NAMALWA (cell line): ENCODE results near the gene DENND1A.

Source experiments
- DNase-seq: peaks from one replicate; pipeline ENCODE4 v3.0.0-alpha.2; 2015; ENCODE audit warnings: low spot score

DENND1A gene

DNA sequence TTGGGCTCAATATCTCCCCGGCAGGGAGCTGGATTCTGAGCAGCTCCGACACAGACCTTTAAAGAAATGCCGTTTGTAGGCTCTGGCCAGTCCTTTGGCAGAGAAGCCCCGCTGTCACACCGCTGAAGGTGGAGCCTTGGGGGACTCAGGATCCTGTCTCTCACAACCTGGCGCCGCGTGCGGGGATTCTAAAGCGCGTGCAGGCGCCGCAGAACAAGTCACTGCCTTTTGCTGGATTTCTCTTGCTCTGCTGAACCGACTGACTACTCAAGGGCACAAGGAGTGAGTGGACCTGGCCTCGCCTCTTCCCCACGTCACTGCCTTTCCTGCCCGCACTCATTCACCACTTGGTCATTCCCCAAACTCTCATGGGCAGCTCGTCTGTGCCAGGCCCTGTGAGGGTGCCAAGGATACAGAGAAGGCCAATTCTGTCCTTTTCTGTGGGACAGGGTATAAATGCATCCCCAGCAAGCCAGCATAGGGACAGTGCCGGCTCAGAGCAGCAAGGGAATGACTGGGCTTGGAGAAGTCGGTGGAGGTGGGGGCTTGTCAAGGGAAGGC is 504.6 kb downstream of the DENND1A start:
- no peak for DNase-seq

DNA sequence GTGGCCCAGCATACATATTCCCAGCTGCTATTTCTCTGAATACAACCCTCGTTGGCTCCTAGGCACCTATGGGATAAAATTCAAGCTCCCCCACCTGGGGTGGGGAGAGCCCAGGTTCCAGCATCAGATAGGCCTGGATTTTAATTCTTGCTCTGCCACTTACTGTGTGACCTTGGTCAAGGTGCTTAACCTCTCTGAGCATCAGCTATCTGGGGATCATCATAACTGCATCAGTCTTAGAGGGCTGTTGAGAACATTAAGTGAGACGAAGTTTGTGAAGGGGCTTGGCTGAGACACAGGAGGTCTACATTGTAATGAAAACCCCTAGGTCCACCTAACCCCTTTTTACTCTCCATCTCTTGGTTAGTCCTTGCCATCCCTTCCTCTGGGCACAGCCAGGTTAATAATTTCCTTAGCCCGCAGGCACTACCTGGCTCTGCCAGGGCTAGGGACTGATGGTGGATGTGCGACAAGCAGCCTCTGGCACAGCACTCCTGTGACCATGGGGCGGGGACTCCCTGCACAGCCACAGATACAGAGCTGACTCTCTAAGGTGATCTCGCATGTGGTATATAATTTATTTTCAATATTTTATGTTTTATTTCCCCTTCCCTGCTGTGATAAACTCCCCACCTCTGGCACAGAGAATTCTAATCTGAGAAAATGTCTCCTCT is 505.2 kb downstream of the DENND1A start:
- DNase-seq, result no peak

DNA sequence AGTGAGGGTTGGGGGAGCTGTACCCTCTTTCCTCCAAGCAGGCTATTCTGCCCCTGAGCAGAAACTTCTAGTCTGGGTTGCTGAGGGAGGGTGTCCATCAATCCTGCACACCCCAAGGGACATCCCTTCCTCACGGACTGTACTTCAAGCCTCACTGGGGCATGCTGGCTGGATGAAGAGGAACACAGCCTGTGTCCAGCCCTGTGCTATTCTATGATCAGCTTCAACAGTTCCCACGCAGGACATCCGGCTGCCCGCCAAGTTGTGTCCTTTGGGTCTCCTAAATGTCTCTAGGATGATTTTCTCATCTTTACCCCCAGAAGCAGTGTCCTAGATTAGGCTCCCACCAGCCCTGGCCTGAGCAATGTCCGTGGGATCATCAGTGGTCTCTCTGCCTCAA is 505.8 kb downstream of the DENND1A start:
- DNase-seq, result no peak

DNA sequence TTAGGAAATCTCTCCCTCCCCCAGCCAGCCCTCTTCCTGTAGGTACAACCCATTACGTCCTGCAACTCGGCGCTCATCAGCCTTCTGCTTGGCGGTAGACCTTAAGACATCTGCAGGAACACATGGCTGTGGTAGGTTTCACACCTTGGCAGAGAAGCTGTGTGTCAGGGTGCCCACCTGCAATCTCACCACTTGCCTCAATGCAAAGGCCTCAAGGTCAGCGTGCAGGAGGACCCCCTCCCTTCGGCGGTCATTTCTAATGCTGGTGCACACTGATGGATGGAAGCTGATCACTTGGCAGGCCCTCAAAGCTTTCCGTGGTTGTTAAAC is 506.6 kb downstream of the DENND1A start:
- no peak for DNase-seq

DNA sequence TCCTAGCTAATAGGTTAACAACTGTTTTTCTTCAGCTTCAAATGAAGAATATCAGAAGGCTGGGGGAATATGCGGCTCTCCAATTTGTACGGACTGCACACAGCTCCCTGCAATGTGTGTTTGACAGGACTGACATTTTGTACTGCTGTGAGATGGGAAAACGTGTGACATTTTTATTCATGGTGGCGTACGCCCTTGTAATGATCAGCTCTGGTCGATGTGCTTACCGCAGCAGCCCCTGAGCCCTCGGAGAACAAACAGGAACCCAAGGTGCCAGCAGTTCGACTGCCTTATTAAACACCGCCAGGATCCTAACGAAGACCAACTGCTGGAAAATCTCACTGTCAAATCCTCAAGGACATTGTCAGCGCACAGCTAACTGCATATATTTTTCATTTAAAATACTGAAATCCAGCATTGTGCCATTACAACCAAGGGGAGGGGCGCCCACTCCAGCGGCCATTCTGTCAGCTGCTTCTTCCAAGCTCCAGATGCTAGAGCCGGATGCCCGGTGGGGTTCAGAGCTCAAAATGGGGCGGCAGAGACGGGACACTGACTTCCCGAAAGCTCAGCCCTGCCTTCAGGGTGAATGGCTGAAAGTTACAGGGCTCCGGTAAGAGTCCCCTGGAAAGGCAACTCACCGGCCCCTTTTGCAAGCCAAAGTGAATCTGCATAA is 507.2 kb downstream of the DENND1A start:
- no peak for DNase-seq

DNA sequence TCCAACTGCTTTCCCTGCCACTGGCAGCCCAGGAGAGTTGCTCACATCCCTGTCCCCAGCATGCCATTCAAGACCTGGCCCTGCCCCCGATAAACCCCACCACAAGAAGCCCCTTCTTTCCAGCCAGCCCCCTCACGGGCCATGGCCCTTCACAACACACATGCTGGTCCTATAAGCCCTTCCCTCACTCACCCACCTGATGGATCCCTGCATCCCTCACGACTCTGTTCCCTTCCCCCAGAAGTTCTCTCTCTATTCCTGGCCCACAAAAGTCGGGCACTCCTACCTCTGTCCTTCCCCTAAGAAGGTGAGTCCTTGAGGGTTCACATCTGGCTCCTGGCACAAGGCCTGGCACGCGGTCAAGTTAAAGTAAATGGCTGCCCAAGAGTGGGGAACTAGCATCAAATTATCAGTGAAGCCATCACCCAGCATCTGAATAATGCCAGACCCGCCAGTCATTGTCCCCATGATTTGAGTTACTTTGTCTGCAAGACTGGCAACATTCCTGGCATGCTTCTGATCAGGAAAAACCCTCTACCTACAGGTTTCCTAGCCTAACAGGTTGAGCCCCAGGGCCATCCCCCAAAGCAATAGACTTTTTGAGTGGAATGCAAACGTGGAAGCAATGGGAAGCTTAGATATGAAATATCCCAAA is 508.0 kb downstream of the DENND1A start:
- no peak for DNase-seq

DNA sequence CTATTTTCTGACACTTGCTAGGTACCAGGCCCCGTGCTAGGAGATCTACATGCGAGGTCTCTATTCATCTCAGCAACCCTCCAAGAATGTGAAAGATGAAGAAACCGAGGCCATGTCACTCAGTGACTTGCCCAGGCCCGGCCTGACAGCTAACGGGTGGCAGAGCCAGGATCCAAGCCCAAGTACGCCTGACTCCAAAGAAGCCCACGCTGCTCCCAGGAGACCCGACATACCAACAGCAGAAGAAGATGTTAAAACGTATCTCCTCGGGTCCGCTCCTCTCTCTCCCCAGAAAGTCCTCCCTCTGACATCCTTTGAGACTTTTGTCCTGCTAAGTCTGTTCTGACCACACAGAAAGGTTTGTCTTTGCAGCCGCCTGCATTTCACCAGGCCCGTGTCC is 508.7 kb downstream of the DENND1A start:
- DNase-seq, result no peak

DNA sequence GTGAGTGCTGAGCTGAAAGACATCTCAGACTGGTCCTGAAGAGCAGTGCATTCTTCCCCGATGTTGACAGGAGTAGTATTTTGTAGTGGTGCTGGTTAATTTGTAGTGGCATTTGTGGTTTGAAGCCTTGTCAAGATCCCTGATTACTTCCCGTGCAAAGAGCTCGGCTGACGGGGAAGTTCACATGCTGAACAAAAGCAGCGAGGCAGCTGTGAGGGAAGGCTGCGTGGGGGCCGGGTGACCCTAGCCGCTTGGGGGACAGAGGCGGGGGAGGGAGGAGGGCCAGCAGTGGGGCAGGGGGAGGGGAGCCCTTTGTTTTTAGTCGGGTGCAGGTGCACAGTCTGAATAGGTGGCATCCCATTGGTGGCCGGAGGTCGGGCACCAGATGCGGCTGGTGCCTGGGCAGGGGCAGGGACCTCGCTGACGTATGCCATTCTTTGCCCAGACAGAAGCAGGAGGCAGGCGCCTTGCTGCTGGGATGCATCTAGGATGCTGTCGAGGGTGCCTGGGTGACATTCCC is 509.3 kb downstream of the DENND1A start:
- no peak for DNase-seq

DNA sequence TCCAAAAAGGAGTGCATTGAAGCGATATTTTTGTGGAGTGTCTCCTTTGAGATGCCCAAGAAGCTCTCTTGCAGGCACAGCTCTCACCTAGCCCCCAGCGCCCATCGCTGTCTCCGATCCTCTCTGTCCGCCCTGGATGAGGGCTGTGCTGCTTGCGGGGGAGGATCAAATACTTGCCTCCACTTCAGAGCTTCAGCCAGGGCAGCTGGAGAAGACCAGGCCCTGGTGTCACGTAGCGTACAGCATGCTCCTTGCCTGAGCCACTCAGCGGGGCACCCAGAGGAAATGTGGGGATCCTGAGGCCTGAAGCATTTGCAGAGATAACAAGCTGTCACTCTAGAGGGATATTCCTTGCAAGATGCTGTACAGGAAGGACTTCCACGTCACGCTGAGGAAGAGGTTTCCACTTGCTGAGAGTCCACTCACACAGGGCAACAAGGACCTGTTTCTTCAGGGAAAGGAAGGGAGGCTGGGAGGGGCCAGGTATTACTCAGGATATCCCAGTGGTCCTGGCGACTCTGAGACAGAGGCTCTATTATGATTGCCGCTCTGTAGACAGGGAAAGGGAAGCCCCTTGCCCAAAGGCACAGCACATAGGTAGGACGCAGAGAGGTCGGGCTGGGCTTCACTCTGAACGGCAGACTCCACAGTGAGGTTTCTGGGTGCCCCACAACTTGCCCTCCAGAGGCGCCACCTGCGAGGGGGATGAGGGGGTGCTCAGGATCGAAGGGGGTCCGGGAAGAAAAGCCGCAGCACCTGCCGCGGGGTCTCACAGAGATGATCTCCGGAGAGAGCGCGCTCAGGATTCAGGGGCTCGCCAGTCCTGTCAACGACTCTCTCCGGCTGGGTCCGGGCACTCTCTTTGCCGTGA is 510.0 kb downstream of the DENND1A start:
- no peak for DNase-seq

DNA sequence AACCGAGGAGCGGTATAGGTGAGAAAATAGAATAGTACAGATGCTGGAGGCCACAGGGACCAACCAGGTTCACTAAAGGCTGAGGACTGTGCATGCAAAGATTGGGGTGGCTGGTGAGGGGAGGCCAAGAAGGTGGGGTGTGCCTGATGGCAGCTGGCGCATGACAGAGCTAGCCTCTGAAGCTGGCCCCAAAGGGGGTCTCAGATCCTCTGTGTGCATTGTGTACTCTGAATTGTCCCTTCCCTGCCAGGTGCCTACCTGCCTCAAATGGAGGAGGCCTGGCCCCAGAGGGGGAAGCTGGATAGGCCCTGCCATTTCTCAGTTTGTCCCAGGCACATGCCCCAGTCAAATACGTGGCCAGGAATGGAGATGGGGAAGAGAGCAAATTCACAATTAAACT is 510.8 kb downstream of the DENND1A start:
- no peak for DNase-seq

DNA sequence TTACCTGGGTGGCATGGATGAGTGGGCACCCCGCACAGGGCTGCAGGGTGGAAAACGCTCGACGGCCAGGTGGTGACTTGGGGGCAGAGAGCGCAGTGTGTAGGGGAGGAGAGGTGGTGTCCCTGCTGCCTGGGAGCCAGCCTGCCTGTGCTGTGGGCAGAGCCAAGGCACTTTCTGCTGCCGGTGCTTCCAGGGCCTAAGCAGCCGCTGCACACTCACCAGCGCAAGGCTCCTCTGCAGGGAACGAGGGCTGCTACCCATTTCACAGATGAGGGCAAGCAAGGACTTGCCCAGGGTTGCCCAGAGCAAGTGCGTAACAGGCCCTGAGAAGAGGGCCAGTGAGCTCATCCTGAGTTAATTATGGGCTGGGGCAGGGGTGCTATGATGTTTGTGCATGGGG is 511.4 kb downstream of the DENND1A start:
- DNase-seq, result no peak

DNA sequence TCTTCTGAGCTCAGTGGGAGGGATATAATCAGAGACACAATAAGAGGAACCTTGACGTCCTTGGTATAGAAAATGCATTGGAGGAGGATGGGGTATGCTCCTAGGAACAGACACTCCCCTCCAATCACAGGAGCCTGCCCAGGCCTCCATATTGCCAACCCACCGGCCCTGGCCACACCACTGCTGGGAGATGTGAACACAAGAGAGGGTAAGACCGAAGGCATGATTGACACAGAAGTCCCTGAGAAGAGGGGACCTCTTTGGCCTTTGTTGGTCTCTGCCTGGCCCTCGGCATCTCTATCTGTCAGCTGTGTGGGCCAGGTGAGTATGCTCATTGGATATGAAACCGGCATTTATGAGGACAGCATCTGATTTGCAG is 511.9 kb downstream of the DENND1A start:
- DNase-seq, result no peak

DNA sequence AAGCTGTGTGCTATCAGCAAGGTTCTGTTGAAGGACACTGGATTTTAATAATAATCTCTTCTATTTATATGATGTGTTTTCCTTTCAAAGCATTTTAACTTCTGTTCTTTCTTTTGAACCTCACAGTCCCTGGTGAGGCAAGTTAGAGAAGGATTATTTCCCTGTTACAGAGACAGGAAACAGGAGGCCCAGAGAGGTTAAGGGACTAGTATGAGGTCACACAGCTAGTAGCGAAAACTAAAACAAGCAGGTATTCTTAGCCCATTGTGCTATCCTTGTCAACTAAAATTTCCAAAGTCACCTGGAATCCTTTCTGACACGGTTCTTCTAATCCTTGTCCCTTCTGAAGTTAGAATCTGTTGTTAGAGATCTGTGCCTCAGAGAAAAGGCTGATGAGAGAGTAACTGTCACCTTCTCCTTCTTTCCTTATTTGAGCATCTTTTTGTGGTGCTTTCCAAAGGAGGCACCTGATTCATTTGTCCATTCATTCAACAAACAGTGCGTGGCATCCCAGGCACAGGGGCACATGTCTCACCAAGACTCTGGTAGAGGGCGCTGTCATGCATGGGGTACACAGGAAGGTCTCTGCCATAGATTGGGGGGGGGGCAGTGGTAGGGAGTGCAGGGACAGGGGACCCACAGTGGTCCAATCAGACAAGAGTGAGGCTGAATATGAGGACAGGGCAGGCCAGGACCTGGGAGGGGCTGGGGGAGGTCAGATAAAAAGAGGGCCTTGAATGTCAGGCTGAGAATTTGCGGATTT is 512.5 kb downstream of the DENND1A start:
- DNase-seq, result no peak

DNA sequence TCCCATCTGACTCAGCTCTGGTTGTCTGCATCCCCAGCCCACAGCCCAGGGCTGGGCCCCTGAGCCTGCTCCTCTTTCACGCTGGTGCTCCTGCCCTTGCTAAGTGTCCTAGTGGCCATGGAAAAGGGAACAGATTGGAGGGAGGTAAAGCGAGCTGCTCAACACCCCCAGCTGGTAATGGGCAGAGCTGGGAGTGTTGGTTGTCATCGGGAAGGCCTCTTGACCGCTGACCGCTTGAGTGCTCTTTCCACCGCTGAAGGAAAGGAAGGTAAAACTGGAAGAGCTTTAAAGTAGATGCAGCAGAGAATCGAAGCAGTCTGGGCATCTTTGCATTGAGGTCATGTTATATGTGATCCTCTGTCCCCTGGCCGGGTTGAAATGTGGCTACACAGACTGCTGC is 513.8 kb downstream of the DENND1A start:
- DNase-seq, result no peak

DNA sequence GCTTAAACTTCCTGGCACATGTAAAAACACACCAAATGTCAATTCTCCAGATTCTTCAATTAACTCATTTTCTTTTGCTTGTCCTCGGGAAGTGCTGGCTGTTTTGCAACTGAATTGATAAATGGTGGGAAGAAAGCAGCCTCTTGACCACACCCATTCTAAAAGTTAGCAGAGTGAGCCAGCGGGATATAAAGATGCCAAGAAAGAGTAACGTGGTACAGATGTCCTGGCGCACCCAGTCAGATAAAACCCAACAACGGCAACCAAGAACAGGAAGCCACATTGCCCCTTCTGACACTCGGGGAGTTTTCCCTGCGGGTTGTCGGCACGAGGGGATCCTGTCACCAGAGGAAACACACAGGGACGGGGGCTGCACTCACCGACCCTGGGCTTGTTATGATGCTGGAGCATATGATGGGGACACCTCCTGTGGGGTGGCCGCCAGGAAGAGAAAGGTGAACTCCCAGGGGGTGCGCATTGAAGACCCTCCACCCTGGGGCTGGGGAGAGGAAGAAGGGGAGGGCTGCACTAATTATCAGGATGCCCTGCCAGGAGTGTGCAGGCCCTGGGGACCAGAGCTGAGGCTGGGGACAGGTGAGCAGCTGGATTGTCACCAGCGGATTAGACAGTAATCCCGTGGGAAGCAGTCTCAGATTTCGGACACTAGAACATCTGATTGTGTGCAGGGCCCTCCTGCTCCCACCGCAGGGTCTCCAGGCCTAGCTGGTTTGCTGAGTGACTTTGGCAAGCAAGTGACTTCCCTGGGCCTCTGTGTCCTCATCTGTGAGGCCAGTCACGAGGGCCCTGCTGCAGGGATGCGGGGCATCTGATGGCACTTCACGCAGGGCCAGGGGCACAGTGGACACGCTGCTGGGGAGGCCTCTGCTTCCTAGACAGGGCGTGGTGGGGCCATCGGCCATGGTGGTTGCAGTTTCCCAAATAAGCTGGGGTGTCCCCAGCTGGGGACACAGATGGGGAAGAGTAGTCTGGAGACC is 514.7 kb downstream of the DENND1A start:
- no peak for DNase-seq

DNA sequence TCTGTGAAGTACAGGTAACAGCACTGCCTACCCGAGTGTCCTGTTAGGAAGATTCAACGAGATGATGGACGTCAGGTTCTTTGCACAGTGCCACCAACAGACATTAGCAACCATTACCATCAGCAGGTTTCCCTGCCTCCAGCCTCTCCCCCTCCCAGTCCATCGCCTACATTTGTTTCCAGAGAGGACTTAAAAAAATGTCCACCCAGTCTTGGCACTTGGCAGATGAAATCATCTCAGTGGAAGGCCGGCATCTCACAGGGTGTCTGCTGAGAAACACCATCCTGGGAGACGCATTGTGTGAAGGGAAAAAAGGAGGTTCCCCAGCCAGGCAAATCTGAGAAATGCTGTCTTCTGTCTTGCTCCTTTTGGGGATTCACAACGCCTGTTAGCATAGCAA is 515.7 kb downstream of the DENND1A start:
- no peak for DNase-seq

DNA sequence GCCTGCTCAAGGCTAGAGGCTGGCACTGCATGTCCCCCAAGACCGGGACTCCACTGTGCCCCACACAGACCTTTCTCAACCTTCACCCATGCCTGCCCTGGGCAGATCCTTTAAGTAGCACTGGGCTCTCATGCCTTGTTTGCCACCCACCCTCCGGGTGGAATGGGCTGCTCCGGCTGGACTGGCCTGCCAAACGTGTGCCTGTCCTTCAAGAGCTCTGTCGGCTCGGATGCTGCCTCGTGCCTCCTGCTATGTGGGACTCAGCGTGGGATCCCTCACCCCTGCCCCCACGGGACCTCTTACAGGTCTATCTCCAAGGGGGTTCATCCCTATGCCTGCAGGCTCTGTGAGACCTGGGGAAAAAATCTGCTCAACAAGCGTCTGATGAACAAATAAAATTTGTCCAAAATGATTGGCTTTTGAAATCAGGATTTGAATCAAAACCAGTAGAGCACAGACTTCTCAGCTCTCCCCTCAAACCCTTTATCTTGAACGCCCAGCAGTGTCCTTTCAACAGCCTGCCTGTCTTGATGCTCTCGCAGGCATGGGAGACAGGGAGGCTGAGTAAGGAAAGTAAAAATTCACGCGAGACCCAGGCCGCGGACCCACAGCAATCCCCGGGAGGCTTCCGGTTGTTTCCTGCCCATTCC is 517.6 kb downstream of the DENND1A start:
- DNase-seq, result no peak

DNA sequence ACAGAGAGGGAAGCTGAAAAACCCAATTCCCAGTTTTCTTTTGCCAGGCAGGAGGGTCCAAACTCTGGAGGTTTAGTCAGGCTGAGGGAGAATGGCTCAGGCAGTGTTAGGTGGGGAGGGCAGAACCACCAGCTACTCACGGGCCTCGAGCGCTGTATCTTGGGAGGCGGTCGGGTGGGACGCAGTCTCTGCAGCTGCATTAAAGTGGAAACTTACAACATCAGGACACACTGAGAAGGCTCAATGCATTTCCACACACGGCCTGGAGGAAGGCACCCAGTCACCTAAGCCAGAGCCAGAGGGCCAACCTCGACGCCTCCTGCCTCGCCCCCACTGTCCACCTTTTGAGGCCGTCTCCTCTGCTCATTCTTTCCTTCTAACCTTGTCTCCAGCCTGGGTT is 518.3 kb downstream of the DENND1A start:
- no peak for DNase-seq

DNA sequence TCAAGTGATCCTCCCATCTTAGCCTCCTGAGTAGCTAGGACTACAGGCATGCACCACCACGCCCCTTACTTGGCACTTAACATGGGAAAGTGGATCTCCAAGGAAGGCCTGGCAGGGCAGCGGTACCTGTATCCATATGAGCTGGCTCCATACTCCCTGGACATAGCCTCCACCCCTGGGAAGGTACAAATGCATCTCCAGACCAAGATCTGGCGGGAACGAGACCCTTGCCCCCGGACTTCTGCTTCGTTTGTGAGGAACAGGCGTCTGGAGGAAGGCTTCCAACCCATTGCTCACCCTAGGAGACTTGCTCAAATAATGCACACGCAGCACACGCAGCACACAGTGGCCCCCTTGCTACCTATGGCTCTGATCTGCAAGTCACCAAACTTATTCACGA is 518.7 kb downstream of the DENND1A start:
- DNase-seq, result no peak
